Measurements from ENCODE around the gene FAM177B.

GRCh38 chr1:222798975-222799374 lies 62.0 kb downstream of the FAM177B start:
- TF ChIP-seq CTCF (IDR thresholded peaks at IDR 0.05): no peak
- no peak for TF ChIP-seq EP300 (IDR thresholded peaks at IDR 0.05)
